Gastroesophageal sphincter (tissue), 3 donors: ENCODE results near the gene TSPAN13.

Source experiments
- EP300 ChIP-seq: sonication (generic); formaldehyde crosslinking; IDR thresholded peaks from one replicate; pipeline ENCODE4 v1.6.1; 2017; ENCODE audit warnings: antibody characterized with exemption, mild to moderate bottlenecking
- TF ChIP-seq, protein P1 (sequence below), 4 experiments: fragments of 200-600 bp in 2 of 4; fragments of 450-650 bp in 2 of 4; sonication (generic) in 1 of 4; IDR thresholded peaks; one replicate each; pipeline ENCODE4 v1.5.1; 2017 to 2019; ENCODE audit warnings: antibody characterized with exemption in 4 of 4, mild to moderate bottlenecking in 2 of 4, moderate library complexity in 2 of 4

DNA sequence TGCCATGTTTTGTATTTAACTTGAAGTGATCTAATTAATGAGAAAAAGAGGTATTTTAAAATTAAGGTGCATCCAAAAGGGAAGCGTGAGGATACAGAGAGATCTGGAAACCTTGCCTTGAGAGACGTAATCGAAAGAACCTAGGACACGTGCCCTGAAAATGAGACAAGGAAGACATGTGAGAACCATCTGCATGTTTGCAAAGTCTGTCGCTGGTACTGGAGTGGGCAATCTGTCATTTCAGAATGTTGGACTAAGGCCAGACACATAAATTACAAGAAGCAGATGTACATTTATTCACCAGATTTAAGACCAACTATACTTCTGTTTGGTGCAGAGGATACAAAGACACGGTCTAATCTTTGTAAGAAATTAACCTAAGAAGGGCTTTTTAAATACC is 42.1 kb downstream of the TSPAN13 start:
- TF ChIP-seq, protein P1, sequence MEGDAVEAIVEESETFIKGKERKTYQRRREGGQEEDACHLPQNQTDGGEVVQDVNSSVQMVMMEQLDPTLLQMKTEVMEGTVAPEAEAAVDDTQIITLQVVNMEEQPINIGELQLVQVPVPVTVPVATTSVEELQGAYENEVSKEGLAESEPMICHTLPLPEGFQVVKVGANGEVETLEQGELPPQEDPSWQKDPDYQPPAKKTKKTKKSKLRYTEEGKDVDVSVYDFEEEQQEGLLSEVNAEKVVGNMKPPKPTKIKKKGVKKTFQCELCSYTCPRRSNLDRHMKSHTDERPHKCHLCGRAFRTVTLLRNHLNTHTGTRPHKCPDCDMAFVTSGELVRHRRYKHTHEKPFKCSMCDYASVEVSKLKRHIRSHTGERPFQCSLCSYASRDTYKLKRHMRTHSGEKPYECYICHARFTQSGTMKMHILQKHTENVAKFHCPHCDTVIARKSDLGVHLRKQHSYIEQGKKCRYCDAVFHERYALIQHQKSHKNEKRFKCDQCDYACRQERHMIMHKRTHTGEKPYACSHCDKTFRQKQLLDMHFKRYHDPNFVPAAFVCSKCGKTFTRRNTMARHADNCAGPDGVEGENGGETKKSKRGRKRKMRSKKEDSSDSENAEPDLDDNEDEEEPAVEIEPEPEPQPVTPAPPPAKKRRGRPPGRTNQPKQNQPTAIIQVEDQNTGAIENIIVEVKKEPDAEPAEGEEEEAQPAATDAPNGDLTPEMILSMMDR (IDR thresholded peaks at IDR 0.05): no peak
- TF ChIP-seq EP300: no peak
